DMS79 treated with DMSO at 0.1 percent for 48 hours (cell line): ENCODE data around the gene MARCHF10.
A peak's percentile ranks its signal among the peaks of the same experiment; 100 is the strongest.
"Not testable (repeated sequence)": the region's sequence is repeated elsewhere in the genome, so short reads cannot be mapped to it uniquely, and the experiment has no call there.

Source experiments
- DNase-seq: peaks from one replicate; lab custom pipeline; 2025; lab: John Stamatoyannopoulos, UW

MARCHF10 gene

DNA sequence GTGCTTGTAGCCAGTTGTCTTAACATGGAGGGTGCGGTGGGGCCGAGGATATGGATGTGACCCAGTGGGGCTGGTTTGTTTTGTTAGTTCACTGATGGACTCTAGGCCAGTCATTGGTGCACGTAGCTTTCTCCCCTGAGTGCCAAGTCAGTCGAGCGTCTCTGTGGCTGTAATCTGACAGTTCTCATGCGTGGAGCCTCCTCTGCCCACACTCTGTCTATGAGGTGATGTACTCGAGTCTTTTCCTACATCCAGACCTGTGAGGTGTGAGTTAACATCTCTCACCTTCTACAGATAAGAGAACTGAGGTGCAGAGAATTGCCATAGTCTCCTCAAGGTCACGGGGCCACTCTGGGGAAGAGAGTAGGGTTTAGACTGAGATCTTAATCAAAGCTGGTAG is 90.2 kb downstream of the MARCHF10 start:
- DNase-seq = no peak

DNA sequence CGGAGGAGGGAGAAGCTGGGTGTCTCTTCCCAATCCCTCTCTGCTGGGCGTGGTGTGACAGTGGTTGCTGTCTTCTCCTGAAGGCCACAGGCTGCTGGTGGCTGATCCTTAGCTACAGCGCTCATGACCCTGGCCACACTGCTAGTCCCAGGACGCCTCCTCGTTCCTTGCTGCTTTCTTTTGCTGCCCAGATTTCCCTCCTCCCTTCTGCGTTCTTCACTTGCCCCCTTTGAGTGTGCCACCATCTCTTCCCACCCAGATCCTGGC is 90.6 kb downstream of the MARCHF10 start:
- no peak for DNase-seq

DNA sequence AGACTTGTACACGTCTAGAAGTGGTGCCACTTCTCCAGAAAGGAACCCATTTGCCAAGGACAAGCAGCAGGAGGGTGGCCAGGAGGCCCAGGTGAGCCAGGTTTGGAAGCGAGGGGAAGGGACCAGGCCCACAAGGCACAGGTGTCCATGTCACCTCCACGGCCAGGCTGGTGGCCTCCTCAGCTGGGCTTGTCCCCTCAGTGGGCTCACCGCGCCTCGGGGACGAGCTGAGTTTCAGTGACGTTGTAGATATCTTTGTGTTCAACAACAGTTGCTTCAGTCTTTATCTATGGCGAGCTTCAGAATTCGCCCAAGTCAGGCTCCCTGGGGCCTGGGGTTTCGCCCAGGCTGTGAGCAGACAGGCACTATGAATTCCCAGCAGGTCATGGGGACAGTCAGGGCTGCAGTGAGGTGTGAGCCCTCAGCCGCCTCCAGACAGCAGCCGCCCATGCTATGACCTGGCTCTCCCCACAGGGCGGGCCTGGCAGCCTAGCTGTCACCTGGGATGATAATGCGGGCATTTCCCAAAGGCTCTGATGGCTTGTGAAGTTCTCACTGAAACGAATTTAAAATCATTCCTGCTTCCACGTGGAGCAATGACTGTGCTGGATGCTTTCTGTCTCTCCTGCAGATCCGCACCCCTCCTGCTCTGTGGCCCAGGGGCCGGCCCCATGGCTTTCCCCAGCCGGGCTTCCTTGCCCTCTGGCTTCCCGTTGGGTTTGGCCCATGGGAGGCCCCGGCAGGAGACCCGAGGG is 91.1 kb downstream of the MARCHF10 start:
- DNase-seq = no peak

DNA sequence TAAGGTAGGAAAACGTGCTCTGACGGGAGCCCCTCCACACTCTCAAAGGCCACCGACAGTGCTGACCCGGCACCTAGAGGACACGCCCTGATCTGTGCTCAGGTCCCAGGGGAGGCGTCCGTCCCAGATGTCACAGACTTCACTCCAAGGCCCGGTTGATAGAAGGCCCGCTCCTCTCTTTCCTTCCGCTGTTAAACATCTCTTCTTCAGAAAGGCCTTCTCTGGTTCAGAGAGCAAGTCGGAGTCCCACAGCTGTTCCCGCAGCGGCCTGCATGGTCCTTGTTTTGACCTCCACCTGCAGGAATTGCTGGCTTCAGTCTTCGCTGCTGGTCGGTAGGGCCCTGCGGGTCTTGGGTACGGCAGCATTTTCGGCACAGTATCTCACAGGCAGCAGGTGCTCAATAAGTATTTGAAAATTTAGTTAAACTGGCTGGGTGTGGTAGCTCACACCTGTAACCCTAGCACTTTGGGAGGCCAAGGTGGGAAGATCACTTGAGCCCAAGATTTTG is 92.2 kb downstream of the MARCHF10 start:
- no peak for DNase-seq

DNA sequence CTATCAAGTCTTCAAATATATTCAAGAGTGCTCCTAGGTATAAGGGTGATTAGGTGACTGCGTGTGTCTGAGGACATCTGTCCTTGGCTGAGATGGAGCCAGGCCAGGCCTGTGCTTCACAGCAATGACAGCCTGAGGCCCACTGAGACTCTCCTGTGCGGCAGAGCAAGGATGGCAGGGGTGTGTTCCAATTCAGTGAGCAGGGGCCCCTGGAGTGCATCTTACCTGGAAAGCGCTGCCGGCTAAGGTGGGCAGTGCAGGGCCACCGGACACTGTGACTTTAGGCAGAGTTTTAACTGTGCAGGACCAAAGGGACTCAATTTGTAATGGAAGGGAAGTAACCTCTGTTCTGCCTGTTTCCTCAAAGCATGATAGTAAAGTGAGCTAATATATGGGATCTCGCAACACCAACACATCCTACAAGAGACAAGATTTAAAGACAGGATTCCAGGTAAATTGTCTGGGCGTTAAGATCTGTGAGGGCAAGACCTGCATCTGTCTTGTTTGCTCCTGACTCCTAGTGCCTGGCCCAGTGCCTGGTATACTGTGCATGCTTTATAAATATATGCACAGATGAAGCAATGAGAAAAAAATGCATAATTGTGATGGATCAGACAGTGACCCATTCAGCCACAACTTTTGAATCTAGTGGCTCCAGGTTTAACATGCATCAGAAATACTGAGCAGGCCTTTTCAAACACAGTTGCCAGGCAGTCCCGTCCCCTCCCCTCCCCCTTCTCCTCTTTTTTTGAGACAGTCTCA is 93.9 kb downstream of the MARCHF10 start:
- no peak for DNase-seq

DNA sequence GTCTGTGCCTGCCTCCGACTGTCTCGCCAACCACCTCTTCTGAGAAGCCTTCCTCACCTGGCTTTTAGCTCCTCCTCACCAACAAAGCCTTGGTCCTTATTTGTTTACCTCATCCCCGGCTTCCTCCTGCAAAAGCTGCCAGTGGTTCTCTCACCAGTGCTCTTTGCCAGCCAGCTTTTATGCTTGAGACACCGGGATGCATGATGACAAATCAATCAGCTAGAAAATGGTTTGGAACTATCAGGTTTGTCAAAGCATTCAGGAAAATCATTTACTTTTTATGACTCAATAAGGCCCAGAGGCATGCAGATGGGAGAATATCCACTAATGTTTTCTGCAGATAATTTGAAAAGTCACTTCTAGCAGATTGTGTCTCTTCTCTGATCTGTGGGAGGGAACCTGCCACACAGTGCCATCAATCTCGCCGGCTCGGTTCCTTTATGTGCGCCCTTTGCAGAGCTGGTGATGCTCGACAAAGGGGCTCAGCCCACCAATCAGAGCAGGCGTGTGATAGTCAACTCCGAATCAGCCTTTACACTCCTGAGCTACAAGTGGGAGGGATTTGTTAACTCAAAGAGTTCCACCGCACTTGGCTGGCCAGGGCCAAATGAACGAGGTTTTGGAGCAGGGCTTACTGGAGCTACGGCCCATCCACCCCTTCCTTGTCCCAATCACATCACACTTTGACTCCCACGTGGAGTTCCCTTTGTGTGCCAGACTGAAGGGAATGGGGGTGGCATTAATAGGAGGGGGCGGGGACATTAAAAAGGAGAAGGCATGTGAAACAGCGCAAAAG is 94.8 kb downstream of the MARCHF10 start:
- no peak for DNase-seq

DNA sequence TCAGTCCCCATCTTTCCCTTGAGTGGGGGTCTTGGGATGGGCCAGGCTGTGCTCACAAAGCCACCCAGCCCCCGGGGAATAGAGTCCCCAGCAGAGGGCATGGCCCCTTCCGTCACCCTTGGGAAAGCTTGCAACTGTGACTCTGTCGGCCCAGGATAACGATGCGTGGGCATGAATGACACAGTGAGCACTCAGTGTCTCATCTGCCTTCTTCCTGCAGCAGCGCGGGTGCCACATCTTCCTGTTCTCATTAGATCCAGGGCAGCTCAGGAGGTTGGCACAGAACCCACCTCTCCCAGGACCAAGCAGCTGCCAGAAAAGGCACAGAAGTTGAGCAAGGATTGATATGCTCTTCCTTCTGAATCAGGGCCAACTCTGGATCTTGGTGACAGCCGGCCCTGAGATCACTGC is 95.9 kb downstream of the MARCHF10 start:
- no peak for DNase-seq

DNA sequence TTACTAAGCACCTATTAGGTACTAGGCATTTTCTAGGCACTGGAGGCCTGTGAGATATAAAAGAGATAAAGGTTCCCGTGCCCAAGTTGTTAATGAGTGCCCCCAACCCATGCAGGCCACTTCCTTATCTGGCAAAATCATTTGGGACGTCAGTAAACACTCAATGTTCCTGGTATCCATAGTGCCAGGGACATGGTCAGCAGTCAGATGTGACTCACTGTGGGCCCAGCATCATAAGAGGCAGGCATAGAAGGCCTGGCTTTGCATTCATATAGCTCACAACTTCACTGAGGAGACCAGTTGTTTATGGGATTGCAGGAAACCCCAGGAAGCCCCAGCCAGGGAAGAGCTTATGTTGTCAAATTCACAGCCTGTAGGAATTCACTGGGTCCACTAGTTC is 99.5 kb downstream of the MARCHF10 start:
- no peak for DNase-seq

DNA sequence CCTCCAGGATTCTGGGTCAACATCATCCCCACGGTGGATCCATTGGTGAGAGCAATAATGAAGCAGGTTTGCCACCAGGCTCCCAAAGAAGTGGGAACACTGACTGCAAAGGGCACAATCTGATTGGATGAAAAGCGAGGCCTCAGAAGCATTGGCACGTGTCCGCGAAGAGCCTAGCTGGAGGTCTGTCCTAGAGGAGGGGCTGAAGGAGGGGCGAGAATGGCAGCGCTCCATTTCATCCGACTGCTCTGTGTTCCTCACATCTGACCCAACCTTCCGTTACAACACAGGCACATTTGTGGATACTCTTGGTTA is 100.7 kb downstream of the MARCHF10 start:
- no peak for DNase-seq

DNA sequence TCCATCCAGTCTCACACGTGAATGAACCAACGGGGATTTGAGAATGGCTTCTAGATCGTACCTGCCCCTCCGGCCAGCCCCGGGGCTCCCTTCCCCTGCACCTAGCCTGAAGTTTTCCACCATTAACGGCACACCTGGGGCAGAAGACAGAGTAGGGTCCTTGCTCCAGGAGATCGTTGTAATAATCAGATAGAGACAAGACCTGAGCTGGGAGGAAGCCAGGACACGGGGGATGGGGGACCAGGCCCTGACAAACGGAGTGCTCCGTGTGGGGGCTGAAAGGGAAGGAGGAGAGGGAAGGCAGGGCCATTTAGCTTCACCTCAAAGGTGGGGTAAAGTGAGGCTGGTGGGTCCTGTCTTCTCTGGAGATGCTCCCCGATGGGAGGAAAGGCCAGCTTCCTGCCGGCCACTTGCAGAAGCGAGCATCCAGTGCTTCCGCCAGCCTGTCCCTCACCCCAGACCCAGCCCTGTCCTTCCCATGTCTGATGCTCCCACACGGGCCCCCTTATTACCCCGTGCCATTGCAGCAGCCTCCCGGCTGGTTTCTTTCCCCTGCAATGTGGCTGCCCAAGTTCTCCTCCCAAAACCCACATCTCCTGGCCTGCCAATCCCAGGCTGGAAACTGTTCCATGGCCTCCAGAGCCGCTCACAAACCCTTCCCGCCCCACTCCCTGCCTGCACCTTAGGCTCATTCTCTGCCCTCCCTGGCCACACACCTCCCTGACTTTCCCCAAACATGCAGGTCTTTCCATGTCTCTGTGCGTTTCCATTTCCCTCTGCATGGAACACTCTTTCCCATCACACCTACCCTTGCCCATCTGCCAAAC is 101.3 kb downstream of the MARCHF10 start:
- no peak for DNase-seq

DNA sequence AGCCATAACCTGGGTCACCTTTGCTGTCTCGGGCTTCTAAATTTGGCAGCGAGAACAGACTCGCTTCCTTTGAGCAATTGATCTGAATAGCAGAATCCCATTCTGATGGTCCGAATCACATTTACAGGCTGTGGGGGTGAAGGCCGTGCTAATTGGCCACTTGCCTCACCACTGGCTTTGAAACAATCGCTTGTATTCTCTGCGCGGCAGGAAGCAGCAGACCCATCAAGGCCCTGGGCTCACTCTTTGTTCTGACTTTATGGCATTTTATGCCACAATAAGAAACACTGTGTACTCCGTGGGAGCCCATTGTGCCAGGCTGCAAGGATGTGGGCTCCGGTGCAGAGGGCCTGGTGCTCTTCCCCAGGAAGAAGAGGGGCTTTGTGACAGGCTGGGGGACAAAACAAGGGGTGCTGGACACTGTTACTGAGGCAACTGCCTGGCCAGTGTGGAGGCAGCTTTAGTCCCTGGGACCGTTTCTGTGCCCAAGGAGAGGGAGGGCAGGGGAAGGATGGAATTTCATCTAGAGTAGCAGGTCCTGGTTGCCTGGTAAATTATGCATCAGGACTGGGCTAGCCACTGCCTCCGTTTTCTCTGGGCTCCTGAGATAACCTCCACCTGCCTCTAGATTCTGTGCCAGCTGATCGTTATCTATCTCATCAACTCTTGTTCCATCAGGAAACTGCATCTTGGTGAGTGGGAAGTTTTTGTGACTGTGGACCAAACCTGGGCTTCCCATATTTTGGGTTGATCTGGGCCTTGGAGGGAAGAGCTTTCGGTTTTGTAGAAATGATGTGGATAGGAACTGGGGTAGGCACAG is 102.1 kb downstream of the MARCHF10 start:
- peak; percentile 31 for DNase-seq

DNA sequence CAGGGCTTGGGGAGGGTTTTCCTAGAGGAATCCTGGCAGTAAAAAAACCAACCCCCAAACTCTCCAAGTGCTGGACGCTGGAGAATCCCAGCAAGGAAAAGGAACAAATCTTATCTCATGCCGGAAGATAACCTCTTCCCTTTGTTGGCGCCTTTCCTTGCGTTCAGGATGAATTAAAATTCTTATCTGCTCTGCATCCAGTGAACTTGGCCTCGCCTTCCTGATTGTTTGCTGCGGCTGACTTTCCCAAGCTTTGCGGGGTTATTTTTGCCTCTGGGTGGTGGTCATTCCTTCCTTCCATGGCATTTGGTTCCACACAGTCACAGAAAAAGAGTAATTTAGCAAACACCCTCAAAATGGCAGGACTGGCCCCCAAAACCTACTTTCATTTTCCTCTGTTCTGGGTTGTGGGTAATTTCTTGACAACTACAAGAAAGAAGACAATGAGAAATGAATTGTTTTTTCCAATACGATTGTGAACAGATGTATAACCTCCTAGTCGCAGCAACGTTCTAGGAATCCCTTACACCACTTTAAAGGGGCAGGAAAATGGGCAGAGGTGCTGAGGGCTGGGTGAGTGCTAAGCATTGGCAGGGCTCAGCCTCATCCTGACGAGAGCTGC is 102.8 kb downstream of the MARCHF10 start:
- no peak for DNase-seq

DNA sequence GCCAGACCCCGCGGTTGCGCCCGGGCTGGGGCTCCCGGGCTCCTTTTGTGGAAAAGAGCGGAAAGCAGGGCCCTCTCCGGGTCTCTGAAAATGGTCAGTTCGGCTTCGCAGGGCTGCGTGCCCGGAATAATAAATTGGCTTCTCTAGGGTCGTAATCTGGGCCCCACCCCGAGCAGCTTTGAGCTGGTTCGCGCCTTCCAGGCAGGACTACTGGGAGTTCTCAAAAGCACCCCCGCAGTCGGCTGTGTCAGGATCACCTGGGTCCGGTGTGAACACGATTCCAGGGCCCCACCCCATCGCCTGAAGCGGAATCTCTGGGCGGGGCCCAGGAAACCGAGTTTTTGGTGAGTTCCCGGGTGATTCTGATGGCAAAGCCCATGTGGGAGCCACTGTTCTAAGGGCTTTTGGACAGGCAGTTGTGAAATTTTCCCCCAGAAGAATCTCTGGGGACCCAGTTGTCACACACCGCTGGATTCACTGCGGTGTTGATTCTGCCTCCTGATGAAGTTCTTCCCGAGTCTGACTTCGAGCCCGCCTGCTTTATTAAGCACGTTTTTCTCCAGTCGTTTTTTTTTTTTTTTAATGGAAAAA is 103.6 kb downstream of the MARCHF10 start:
- DNase-seq = peak; percentile 17

DNA sequence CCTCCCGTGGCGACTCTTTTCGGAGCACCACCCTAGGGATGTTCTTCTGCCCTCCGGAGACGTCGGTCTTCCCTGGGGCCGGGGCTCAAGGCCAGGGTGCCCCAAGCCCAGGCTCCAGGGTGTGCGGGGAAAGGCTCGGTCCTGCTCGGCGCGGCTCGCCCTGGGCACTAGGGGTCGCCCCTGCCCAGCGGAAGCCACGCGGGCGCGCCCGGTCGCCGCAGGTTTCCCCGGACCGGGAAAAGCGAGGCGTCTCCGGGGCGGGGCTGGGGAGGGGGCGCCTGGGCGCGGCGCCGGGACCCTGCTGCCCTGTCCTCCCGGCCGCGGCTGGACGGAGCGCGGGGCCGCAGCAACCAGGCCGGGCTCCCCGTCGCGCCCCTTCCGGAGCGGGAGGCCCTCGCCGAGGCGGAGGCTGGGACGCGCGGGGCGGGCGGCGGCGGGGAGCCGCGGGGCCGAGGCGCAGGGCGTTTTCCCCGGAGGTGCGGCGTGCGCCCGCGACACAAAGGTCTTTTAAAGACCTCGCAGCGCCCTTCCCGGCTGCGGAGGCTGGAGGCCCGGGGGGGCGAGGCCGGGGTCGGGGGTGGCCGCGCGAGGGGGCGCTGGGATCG is 104.2 kb downstream of the MARCHF10 start:
- DNase-seq = peak; percentile 20

DNA sequence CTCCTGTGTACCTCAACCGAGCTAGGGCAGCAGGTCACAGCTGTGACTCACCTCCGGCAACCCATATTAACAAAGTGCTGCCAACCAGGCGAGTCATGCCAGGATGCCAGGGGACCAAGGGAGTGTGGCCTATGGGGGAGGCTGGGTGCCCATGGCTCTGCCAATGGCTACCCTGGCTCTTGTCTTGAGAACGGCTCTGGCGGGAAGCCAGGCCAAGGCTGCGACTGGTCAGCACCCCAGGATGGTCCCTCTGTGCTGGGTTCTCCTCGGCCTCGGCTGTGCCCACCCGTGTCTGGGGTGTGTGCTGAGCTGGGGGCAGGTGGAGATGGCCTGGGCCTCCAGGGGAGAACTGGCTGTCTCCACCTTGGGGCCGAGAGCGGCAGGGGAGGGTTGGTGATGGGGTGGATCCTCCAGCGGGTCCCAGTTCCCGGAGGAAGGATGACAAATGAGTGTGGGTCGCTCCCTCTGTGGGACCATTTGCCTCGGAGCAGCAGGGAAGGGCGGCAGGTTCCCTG is 104.8 kb downstream of the MARCHF10 start:
- no peak for DNase-seq

DNA sequence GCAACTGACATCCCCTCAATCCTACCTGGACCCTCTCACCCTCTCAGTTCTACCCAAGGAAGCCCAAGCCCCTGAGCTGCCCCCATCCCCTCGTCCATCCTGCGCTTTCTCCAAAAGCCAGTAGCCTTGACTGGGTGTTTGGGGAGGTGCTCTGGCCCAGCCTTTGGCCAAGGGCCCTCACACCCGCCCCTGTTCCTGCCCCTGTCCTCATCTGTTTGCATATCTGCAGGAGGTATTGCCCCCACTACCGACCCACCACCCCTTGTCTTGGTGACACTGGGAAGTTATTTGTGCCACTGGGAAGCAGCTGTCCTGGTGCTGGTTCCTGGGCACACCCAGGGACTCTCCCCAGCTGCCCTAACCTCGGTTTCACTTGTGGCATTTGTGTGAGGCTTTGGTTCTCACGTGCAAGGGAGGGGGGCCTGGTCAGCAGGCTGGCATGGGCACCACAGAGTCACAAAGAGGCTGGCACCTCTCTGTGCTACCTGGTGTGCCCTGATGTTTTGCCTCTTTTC is 105.3 kb downstream of the MARCHF10 start:
- DNase-seq = no peak

DNA sequence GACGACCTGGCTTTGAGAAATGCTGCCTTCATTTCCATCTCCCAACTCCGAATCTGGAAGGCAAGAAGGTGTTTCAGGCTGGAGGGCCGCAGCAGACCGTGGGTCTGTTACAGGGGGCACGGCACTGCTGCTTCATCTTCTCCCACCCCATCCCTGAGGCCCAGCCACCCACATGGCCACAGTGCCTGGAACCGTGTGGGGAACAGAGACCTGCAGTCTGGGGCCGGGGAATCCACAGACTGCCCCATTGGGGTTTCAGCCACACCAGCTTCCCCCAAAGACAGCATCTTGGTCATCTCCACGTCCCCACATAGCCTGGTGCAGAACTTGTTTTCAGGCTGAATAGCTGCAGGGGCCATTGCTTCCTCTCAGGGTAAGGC is 106.4 kb downstream of the MARCHF10 start:
- DNase-seq = no peak

DNA sequence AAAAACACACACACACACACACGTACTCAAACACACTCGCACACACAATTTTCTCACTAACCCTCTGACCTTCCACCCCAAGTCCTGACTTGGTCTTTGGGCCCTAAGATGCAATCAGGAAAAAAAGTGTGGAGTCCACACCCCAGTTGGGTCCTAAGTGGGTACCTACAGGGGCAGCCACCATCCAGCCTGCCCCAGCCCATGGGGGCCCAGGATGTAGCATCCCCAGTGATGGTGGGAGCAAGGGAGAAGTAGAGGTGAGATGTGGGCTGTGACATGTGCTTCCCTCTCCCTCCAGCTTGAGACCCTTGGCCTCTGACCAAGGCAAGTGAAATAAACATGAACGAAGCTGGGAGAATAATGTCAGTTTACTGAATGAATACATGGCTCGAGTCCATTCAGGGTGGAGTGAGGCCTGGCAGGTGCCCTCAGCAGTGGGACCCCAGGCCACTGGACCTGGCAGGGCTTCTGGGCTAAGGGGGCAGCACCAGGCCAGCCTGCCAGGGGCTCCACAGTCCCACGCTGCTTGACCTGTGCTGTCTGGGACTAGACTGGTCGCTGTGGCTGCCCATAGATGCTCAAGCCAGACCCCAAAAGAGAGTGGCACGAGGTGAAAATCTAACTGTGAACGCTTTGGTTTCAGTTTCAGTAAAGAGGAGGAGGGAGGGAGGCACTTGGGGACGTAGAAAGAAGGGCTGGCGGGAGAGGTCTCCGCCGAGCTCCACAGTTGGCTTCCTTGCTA is 107.0 kb downstream of the MARCHF10 start:
- DNase-seq = no peak

DNA sequence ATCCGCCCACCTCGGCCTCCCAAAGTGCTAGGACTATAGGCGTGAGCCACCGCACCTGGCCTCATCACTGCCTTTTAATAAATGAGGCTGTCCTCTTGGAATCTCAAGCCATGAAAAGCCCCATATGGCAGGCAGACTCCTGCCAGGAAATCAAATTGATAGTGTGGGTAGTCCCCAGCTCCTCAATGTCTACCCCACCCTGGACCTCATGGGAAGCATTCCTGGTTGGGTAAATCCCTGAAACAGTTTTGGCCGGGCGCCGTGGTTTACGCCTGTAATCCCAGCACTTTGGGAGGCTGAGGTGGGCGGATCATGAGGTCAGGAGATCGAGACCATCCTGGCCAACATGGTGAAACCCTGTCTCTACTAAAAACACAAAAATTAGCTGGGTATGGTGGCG is 109.7 kb downstream of the MARCHF10 start:
- DNase-seq = not testable (repeated sequence)
